Stimulated activated CD8-positive, alpha-beta memory T cell treated with anti-CD3 and anti-CD28 coated beads, Interleukin-12 subunit alpha, Interleukin-12 subunit beta, amount 100 ng/mL, for 4 hours (primary cell): ENCODE measurements around the gene TJAP1.
"Not testable (repeated sequence)": the region's sequence is repeated elsewhere in the genome, so short reads cannot be mapped to it uniquely, and the experiment has no call there.

ENCODE experiments used
- DNase-seq: peaks from one replicate; pipeline ENCODE4 v3.0.0-alpha.2; 2020; ENCODE audit warnings: low read depth

The TJAP1 gene

DNA sequence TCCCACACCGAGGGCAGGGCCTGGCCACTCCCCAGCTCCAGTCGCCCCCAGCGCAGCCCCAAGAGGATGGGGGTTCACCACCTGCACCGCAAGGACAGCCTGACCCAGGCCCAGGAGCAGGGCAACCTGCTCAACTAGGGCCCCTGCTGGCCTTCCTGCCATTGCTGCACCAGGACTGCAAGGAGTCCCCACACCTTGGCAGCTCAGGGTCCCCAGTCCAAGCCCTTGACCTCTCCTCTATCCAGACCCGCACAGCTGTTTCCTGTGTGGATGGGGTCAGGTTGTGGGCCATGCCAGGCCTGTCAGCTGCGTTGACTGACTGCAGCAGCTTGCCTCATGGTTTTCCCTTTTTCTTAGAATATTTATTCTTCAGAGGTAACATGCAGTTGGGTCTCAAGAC, 28.3 kb downstream of the TJAP1 start:
- DNase-seq: no peak

DNA sequence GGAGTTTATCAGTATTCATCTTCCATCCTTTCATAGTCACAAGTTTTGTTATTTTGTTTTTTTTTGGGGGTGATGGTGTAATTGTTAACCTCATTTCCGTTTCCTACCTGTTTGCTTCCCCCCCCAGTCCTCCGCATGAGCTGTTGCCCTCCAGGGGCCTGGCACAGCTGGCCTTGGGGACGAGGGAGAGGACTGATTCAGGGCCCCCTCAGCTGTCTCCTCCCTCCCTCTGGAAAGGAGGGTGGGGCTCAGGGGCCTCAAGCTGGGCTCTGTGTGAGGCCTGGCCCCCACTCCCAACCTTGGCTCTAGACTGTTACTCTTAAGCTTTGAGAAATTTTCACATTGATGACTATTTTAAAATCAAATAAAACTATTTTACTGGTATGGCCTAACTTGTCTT, 28.8 kb downstream of the TJAP1 start:
- no peak for DNase-seq

DNA sequence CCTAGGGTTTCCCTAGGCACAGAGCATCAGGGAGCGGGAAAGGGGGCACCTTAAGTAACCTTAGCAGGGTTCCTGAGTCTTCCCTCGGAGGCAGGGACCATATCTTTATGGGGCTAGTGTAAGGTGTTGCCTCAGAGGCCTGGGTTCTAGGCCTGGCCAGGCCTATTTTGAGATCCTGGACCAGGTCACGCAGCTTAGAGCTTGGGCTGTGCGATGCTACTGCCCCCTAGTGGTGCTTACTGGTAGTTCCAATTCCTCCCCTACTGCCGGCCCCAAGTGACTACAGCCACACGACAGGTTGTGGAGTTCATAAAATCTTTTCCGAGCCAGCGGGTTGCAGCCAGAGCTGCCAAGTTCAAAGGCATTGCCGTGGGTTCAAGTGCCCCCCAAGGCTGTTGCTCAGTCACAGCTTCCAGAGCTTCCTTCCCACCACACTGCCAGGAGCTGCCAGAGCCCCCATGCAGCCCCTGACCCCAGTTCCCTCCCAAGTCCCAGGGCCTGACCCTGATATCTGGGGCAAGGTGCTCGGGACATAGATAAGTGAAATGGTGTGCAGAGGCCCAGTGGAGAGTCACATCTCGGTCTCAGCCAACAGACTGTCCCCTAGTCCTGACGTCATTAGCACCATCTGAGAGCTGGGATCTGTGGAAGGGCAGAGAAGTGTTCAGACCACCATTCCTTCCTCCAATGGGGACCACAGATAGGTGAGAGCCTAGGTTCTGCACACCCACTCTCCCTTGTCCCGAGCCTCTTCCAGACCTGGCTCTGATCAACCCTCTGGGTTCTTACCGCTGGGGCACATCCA, 29.5 kb downstream of the TJAP1 start:
- peak; percentile 53 for DNase-seq

DNA sequence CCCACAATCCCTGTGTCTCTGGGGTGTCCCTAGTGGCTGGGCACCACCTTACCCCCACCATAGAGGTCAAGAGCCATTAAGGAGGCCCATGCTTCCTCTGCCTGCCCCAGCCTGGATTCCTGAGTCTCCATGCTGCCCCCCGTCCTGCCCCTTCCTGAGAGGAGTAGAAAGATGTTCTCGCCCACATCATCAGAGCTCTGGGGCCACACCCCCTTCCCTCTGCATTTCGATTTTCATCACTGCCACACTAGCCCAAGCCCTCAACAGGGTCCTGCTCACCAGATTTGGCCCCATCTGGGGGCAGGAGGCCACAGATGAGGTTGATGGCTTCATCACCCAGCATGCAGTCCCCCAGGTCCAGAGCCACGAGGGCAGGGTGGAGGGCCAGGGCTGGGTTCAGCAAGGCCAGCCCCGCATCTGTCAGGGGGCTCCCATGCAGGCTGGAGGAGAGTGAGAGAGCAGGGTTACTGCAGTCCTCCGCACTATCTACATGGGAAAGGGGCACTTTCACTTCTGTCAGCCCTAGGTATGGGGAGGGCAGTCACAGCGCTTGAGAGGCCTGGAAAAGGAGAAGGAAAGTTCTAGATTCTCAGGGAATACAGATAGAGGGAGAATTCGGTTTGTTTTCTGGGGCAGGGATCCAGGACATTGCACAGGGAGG, 31.2 kb downstream of the TJAP1 start:
- no peak for DNase-seq

DNA sequence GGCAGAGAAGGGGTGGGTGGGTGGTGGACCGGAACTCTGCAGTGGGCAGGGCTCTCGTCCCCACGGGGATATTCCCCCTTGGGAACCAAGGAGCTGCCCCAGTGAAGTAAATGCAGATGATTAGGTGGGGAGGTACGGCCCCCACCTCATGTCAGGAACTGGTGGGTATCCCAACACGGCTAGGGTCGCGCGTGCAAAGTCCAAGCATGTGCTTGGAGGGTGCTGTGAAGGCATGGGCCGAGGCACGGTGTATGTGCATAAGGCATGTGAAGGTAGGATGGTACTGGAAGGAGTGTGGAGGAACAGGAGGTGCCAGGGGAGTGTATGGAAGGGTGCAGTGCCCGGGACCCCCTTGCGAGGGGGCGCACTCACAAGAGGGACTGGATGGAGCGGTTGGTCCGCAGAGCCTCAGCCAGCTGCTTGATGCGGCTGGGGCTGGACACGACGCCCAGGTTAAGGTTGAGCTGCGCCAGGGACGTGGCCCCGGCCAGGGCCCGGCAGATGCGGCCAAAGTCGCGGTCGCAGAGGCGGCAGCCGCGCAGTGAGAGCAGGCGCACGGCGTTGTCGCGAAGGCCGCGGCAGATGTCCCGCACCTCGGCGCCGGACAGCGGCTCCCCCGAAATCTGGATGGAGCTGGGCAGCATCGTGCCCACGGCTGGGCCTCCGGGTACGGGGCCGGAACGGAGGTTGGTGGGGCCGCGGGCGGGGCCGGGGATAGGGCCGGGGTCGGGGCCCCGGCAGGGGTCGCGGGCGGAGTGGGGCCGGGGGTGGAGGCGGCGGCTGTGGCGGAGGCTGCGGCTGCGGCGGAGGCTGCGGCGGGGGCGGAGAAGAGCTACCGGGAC, 32.0 kb downstream of the TJAP1 start:
- DNase-seq: no peak

DNA sequence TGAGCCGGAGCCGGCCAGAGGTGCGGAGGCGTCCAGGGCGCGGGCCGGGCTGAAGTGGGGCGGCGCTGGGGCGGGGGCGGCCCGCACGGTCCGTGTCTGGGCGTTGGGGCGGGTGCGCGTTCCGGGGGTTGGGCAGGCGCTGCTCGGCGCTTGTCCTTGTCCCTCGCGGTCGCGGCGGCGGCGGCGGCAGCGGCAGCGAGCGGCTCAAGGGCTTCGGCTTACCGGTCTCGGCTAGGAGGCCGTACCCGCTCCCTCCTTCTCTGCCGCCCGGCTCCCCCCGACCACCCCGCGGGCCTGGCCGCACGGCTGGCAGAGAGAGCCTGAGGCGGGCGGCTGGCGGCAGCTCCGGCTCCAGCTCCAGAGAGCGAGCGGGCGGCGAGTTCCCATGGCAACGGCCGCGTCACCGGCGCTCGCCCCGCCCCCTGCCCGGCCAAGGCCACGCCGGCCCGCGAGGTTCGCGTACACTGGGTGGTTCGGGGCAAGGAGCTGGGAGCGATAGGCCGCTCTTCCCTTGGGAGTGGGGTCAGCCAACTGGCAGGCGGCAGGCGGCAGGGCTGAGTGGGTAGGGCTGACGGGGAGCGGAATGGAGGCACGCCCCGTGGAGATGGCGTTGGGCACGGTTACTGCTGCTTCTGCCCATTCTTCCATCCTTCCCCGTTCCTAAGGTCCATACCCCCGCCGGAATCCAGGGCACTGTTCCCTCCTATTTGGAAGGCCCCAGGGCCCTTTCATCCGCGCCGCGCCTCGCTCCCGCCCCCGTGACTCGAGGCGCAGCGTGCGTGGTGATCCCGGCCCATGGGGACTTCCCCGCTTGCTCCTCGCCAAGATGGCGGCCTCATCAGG, 32.8 kb downstream of the TJAP1 start, which contains the start of gene LRRC73:
TSS of gene LRRC73 (minus strand) at position 363 of the 843 bp plus-strand sequence. CDS start 561 bp downstream, outside the sequence.
- DNase-seq: peak; percentile 68

DNA sequence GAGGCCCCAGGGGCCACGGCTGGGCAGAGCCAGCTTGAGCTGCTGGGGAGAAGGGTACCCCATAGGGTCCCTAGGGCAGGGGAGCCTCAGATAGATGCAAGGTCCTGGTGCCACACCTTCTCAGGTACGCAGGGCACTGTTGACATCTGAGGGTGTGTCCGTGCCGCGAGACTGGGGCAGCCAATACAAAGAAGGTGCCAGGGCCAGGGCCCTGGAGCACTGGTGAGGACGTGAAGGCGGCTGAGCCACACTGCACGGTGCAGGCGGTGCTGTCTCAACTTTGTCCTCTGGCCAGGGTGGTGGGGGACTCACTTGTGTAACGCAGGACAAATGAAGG, 33.4 kb downstream of the TJAP1 start:
- no peak for DNase-seq

DNA sequence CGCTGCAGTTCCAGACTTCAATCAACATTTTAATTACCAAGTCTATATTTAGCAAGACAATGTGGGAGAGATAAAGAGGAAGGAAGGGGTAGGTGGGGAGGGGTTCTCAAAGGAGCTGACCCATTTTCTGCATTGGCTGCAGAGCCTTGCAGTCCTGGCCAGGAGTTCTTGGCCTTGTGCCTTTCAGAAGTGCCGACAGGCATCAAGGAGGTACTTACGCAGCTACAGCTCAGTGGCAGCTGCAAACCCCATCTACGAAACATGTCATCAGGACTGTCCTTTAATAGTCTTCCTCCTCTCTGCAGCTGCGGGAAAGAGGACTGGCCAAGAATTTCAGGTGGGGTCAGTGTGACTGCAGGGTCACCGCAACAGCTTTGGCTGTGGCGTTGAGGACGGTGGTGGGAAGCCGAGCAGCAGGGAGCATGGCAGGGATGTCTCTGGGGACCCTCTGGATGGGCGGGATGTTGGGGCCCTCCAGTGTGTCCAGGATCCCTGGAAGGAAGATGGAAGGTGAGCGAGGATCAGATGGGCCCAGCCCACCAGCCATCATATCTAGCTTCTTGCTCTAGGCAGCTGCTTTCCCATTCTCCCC, 34.5 kb downstream of the TJAP1 start:
- no peak for DNase-seq

DNA sequence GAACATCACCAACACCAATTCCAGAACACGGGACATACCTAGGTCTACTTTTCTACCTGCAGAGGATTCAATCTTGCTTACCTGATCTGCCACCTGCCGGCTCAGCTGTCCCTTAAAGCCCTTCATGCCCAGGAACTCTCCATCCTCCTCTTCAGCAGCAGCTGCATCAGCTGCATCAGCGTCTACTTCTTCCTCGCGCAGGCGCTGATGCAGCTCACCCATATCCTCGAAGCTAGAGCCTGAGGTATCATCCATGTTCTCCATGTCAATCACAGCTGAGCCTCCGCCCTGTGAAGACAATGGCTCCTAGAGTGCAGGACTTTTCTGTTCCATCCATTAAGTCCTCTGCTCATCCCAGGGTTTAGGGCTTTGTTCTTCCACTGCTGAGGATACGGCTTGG, 38.4 kb downstream of the TJAP1 start:
- no peak for DNase-seq

DNA sequence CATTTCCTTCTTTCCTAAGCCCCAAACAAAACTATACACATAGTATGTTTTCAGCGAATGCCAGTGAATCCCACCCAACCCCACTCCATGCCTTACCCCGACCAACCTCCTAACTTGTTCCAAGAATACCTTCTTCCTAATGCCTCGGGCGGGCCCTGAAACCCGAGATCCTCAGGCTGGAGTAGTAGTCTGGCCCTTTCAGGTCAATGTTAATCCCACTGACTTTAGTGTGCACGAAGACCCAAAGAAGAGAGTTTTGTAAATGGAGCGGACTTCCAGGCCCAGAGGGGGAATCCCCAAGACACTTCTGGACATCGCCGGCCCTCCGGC, 39.0 kb downstream of the TJAP1 start:
- no peak for DNase-seq

DNA sequence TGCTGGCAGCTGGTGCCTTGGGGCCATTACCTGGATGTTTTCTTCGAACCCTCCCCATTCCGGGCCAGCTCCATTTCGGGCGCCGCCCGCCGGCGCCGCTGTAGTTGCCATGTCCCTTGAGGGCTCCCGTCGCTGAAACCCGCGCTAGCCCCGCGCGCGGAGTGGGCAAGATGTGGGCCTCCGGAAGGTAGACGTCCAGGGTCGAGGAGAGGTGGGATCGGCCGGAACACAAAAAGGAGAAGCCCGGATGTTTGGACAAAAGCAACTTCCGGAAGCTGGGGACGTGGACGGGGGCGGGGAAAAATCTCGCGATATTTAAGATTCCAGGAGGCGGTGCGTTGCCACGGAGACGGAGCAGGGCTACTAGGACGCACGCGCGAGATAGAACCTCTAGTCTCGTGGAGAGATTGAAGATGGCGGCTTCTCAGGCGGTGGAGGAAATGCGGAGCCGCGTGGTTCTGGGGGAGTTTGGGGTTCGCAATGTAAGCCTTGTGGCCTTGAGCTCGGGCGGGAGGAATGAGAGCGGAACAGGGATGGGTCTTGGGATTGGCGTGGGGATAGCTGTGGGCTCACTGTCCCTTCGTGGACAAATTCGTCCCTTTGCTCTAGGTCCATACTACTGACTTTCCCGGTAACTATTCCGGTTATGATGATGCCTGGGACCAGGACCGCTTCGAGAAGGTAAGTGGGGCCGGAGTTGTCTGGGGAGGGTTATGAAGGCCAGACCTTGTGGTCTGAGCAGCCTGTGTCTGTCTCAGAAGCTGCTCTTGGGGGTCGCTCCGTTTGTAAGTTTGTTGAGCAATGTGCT, 39.5 kb downstream of the TJAP1 start, which contains the start of the genes POLR1C and YIPF3:
TSS of gene POLR1C (plus strand) at position 393 of the 808 bp plus-strand sequence. CDS start at position 414, 21 bp downstream.
TSS of gene YIPF3 (minus strand) at position 230 of the 808 bp plus-strand sequence. CDS start at position 111, 119 bp downstream.
- DNase-seq: peak; percentile 90

DNA sequence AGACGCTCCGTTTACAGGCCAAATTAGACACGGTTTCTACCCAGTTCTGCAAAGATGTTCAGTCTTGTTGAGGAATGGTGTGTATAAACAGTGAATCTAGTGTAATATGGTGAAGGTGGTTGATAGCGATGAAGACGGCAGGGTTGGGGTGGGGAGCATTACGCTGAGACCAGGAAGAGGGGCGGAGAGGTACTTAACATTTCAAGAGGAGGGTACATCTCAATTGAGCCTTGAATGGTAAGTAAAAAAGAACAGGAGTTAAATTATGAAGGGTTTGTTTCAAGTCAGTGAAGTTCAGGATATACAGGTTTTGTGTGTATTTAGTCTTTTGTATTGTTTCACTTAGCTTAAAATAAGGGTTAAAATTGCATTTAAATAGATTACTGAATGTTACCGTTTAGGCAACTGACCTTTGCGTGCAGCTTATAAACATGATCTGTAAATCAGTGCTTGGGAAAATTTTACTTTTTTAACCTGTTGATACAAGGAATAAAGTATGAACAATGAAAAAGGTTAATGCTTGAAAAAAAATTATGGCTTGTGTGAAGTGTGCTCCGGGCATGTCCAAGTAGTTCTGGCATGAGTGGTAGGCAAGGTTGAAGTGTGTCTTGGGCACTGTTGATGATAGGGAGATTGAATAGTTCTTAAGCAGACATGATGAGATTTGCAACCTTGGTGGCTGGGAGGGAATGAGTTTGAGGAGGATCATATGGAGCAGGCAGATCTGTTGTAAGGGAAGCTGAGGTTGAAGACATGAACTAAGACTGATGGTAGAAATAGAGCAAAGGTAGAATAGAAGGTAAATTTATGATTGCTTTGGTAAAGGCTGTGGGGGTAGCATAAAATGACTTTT, 40.4 kb downstream of the TJAP1 start:
- no peak for DNase-seq

DNA sequence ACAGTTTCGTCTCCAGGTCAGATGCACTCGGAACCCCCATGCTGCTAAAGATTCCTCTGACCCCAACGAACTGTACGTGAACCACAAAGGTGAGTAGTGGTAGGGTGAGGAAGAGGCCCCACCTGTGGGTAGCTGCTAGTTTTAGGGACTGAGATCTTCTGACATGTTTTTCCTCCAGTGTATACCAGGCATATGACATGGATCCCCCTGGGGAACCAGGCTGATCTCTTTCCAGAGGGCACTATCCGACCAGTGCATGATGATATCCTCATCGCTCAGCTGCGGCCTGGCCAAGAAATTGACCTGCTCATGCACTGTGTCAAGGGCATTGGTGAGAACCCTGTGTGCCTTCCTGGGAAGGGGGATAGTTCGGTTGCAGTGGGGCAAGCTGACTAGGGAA, 42.7 kb downstream of the TJAP1 start:
- no peak for DNase-seq

DNA sequence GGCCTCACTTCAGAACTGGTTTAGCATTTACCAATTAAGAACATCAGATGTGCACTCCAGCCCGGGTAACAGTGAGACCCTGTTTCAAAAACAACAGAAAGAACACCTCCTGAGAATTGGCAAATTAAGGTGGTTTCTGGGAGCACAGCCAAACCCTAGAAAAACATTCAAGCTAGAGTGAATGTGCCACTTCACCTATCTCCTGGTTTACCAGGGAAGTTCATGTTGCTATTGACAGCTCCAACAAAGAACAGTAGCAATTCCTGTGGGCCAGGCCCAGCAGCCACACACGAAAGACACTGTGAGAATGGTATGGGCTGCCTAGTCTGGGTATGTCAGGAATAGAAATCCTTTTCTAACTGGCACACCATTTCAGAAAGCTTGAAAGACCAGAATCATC, 44.5 kb downstream of the TJAP1 start:
- no peak for DNase-seq

DNA sequence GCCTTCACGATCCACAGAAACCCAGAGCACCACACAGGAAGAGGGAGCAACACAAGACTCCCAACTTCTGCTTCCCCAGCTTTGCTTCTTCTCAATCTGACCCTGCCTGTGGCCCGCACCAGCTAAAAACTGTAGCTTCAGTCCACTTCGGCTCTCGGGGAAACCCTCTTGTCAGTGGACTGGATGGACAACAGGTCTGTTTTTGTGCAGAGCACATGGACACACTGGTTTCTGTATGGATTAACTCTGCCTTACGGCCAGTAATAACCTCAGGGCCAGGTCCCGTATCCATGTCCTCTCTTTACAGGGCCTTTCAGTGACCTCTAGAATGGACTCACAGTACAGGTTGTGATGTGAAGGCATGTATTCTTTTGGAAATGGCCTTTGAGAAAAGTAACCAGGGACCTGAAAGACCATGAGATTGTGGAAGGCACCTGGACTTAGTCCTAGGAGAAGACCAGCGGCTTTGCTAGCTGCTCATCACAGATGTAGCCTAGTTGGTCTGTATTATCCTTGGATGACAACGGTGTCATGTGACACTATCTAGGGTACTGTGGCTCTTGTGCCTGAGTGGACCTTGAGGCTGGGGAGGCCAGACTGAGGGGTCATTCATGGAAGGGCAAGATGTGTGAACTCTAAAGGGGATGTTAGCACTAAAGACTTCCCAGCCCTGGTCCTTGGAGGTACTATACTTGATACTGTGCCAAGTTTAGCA, 45.3 kb downstream of the TJAP1 start:
- no peak for DNase-seq

DNA sequence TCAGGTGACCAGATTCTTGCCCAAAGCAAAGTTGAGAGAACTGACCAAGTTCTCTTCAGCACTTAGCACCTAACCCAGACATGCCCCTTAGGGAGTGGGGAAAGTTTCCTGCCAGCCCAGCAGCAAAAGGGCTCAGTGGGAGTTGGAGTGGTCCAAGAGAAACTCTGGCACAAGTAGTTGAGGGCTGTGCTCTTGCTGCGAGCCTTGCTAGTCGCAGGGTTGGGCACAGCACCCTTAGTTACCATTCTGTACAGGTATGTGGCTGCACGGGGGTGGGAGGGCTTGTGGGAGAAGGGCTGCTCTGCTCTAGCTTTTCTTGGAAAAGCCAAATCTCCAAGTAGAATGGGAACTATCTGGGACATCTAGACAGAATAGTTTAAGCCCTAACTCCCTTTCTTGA, 45.9 kb downstream of the TJAP1 start:
- DNase-seq: no peak

DNA sequence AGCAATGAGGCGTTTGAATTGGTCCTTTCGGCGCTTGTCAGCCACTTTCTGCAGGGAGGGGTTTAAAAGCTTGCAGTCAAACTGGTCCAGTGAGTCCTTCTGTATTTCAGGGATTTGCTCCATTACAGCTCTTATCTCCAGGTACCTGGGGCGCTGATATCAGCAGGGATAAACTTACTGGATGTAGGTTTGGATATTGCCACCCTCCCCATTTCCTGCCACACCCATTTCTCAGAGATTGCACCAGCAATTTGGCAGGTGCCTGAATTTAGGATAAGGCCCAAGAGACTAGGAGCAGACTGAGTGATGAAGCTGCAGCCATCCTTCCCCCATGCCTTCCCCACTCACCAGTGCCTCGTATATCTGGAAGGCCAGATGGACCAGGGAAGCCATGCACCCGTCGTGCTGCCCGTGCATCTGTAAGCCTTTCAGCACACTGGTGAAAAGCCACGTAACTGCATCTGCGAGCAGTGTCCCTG, 47.2 kb downstream of the TJAP1 start:
- no peak for DNase-seq

DNA sequence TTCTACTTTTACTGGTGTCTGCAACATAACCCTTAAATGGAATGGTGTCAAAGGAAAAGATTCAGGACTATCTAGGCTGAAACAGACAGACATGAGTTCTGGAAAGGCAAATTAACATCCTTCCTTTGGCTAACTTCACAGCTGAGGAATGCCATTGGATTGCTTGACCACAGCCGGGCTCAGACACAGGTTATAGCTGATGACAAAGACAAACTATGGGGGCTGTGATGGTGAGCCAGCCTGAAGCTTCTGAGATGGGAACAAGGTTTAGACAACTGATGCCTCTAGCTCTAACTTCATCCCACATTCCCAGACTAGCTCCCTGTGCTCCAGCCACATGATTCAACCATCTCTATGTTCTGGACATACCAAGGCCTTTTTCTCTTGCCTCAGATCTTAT, 54.8 kb downstream of the TJAP1 start:
- no peak for DNase-seq

DNA sequence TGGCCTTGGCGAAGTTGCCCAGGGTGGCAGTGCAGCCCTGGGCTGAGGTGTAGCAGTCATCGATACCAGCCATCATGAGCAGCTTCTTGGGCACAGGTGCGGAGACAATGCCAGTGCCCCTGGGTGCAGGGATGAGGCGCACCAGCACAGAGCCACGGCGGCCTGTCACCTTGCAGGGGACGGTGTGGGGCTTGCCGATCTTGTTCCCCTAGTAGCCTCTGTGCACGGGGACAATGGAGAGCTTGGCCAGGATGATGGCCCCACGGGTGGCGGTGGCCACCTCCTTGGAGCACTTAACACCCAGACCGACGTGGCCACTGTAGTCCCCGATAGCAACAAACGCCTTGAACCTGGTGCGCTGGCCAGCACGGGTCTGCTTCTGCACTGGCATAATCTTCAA, 61.6 kb downstream of the TJAP1 start:
- not testable (repeated sequence) for DNase-seq
